Peyer's patch (tissue), 4 donors: ENCODE measurements around the gene CCDC3.

Source experiments
- POLR2A ChIP-seq, 2 donors: fragments of 450-650 bp; IDR thresholded peaks; one replicate each; pipeline ENCODE4 v1.5.1; 2017; ENCODE audit warnings: antibody characterized with exemption in 2 of 2, mild to moderate bottlenecking in 2 of 2, moderate library complexity in 2 of 2
- TF ChIP-seq, protein P1 (sequence below), 6 experiments: fragments of 450-650 bp in 4 of 6; fragments of 200-600 bp in 2 of 6; sonication (generic) in 1 of 6; IDR thresholded peaks; one replicate each; pipeline ENCODE4 v1.5.1; 2017 to 2019; ENCODE audit warnings: antibody characterized with exemption in 6 of 6, mild to moderate bottlenecking in 3 of 6, moderate library complexity in 1 of 6

DNA sequence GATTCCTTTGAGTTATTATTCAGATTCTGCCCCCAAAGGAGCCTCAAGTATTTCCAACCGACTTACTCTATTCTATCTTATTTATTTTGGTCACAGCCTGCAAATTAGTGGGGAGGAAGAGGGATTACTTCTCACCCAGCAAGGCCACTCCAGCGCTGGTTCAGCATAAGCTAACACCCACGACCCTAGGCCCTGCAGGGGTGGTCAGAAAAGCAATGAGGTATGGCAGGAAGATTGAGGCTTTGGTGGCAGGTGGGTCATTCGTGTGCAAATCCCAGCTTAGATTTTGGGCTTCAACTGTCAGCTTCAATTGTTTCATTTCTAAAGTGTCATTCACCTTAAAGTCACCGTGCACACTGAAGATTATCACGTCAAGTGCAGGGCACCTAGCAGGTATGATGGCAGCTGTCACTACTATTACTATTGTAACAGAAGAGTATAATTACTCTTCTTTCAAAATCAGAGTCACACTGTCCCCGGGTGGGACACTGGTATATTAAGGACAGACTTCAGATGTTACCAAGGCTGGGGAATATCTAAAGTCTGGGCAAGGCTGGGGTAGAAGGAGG, 49.7 kb upstream of the CCDC3 start:
- no peak for TF ChIP-seq POLR2A (IDR thresholded peaks at IDR 0.05)
- TF ChIP-seq, protein P1, sequence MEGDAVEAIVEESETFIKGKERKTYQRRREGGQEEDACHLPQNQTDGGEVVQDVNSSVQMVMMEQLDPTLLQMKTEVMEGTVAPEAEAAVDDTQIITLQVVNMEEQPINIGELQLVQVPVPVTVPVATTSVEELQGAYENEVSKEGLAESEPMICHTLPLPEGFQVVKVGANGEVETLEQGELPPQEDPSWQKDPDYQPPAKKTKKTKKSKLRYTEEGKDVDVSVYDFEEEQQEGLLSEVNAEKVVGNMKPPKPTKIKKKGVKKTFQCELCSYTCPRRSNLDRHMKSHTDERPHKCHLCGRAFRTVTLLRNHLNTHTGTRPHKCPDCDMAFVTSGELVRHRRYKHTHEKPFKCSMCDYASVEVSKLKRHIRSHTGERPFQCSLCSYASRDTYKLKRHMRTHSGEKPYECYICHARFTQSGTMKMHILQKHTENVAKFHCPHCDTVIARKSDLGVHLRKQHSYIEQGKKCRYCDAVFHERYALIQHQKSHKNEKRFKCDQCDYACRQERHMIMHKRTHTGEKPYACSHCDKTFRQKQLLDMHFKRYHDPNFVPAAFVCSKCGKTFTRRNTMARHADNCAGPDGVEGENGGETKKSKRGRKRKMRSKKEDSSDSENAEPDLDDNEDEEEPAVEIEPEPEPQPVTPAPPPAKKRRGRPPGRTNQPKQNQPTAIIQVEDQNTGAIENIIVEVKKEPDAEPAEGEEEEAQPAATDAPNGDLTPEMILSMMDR (IDR thresholded peaks at IDR 0.05), result no peak
